ENCODE measurements around the gene SMYD2. TPM values are rescaled to one million over a fixed set of nuclear protein-coding genes. Genes with fewer than 3 reads are reported as not detected.

The SMYD2 gene
- total and polyA plus RNA-seq, 2 experiments from 2014 or later = 3.6 to 5.9 TPM

DNA sequence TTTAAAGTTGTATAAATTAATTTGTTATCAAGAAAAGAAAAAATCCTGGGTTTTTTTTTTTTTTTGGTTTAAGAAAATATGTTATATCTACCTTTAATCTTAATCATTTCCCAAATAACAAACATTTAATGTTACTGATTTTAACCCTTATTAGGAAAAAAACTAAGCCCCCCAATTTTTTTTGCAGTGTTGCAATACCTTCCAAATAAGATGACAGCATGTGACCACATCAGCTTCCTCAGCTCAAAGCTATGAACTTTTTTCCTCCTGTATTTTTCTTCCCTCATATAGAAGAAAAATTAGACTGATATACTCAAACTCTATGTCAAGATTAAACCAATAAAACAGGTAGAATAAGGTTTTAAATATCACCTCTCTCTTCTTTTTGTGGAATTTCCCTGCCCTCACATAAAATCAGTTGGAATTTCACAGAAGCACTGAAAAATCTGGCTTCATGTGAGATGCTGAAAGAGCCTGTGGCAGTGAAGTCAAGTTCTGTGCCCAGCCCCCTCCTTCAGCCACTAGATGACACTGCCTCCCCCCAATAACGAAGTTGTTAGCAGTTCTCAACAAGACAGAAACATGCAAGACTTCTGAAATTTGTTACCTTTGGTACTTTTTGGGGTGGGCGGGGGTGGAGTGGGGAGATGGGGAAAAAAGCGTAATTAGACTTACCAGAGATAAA lies 9.6 kb upstream of the SMYD2 start:
- Histone ChIP-seq H3K4me2 (no peak overlapping the region), H3K4me3 (no peak overlapping the region), H4K20me1 (replicated peaks; ENCODE audit: insufficient read depth) (no peaks in the 10 kb centered on the region), H3K36me3 (ENCODE audit: insufficient read depth) (no peaks in the 10 kb centered on the region), H2AFZ (no peak overlapping the region), H3F3A (replicated peaks; ENCODE audit: low read depth) (no peaks in the 10 kb centered on the region), H3K27me3 (ENCODE audit: insufficient read depth) (no peaks in the 10 kb centered on the region), H3K27ac (ENCODE audit: low read depth) (no peak overlapping the region), H3K4me1 (ENCODE audit: insufficient read depth) (peaks cover 7% of the 10 kb centered on the region; the same call in 1 of the 2 replicates), H3K9me2 (ENCODE audit: insufficient read depth) (no peaks in the 10 kb centered on the region), H3K79me2 (replicated peaks; ENCODE audit: insufficient read depth) (no peaks in the 10 kb centered on the region)
- peak; percentile 60 for DNase-seq (ENCODE audit: low spot score)
- Mint-ChIP-seq H3K36me3 (ENCODE audit: low read depth) (peaks cover 3% of the 10 kb centered on the region; the same call in 1 of the 3 replicates), H3K4me3 (no peak overlapping the region), H3K9me3 (no peaks in the 10 kb centered on the region), H3K27me3 (ENCODE audit: insufficient read depth, low read depth, poor library complexity) (peaks cover 5% of the 10 kb centered on the region), H3K27ac (0 out of 2 replicates have a peak overlapping the region, but pooled peaks have one; percentile 4), H3K4me1 (peaks cover 16% of the 10 kb centered on the region)
- ATAC-seq = peak; percentile 57
- TF ChIP-seq STAT1 (IDR thresholded peaks at IDR 0.05; ENCODE audit: unreplicated experiment) (no peak), ZNF331 (CRISPR knock-in tag; IDR thresholded peaks at IDR 0.05; ENCODE audit: low read depth) (no peak), EZH2phosphoT487 (IDR thresholded peaks at IDR 0.05; ENCODE audit: unreplicated experiment) (no peak), POLR2AphosphoS5 (IDR thresholded peaks at IDR 0.05; ENCODE audit: low read depth) (no peak), JUNB (IDR thresholded peaks at IDR 0.05; ENCODE audit: unreplicated experiment) (no peak)
- TF ChIP-seq, protein P1, sequence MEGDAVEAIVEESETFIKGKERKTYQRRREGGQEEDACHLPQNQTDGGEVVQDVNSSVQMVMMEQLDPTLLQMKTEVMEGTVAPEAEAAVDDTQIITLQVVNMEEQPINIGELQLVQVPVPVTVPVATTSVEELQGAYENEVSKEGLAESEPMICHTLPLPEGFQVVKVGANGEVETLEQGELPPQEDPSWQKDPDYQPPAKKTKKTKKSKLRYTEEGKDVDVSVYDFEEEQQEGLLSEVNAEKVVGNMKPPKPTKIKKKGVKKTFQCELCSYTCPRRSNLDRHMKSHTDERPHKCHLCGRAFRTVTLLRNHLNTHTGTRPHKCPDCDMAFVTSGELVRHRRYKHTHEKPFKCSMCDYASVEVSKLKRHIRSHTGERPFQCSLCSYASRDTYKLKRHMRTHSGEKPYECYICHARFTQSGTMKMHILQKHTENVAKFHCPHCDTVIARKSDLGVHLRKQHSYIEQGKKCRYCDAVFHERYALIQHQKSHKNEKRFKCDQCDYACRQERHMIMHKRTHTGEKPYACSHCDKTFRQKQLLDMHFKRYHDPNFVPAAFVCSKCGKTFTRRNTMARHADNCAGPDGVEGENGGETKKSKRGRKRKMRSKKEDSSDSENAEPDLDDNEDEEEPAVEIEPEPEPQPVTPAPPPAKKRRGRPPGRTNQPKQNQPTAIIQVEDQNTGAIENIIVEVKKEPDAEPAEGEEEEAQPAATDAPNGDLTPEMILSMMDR (conservative IDR thresholded peaks at IDR 0.05; ENCODE audit: low read depth in 2 of 2) = peak; percentile 34 to 68
- TF ChIP-seq, protein P2, sequence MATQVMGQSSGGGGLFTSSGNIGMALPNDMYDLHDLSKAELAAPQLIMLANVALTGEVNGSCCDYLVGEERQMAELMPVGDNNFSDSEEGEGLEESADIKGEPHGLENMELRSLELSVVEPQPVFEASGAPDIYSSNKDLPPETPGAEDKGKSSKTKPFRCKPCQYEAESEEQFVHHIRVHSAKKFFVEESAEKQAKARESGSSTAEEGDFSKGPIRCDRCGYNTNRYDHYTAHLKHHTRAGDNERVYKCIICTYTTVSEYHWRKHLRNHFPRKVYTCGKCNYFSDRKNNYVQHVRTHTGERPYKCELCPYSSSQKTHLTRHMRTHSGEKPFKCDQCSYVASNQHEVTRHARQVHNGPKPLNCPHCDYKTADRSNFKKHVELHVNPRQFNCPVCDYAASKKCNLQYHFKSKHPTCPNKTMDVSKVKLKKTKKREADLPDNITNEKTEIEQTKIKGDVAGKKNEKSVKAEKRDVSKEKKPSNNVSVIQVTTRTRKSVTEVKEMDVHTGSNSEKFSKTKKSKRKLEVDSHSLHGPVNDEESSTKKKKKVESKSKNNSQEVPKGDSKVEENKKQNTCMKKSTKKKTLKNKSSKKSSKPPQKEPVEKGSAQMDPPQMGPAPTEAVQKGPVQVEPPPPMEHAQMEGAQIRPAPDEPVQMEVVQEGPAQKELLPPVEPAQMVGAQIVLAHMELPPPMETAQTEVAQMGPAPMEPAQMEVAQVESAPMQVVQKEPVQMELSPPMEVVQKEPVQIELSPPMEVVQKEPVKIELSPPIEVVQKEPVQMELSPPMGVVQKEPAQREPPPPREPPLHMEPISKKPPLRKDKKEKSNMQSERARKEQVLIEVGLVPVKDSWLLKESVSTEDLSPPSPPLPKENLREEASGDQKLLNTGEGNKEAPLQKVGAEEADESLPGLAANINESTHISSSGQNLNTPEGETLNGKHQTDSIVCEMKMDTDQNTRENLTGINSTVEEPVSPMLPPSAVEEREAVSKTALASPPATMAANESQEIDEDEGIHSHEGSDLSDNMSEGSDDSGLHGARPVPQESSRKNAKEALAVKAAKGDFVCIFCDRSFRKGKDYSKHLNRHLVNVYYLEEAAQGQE (IDR thresholded peaks at IDR 0.05; ENCODE audit: unreplicated experiment) = no peak

DNA sequence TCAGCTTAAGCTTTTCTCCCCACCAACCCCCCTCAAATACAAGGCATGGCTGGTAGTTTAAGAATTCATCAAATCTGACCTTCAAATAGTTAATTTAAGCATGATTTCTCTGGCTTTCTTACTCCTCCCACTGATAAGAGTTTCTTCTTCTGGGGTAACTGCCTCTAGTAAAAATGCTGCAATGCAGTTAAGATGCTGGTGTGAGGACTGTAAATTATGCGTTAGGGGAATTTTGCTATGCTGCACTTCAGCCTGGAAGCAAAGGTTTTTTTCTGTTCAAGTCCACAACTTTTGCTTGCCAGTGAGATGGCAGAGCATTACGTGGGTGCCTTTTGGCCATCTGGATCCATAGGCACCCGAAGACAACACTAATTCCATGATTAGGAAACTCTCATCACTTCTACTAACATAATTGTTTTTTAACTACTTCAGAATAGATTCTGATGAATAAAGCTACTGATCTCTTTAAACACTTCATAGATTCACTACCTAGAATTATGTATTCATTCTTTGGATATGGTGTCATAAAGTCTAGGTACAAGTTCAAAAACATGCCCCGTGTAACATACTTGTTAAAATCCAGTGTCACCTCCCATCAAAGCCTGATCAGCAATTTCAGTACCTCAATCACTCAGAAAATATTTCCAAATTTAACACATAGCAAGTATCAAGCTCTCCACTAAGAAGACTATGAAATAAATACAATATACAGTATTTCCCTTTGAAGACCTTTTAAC lies 8.8 kb upstream of the SMYD2 start:
- Histone ChIP-seq H2AFZ (no peak overlapping the region), H3K36me3 (ENCODE audit: insufficient read depth) (no peaks in the 10 kb centered on the region), H3K9me2 (ENCODE audit: insufficient read depth) (no peaks in the 10 kb centered on the region), H3F3A (replicated peaks; ENCODE audit: low read depth) (no peaks in the 10 kb centered on the region), H3K27me3 (ENCODE audit: insufficient read depth) (0 out of 2 replicates have a peak, but pooled peaks cover 5% of the 10 kb centered on the region), H3K4me1 (ENCODE audit: insufficient read depth) (peaks cover 7% of the 10 kb centered on the region; the same call in 1 of the 2 replicates), H3K79me2 (replicated peaks; ENCODE audit: insufficient read depth) (no peaks in the 10 kb centered on the region), H3K4me3 (no peak overlapping the region), H4K20me1 (replicated peaks; ENCODE audit: insufficient read depth) (no peaks in the 10 kb centered on the region), H3K4me2 (no peak overlapping the region), H3K27ac (ENCODE audit: low read depth) (no peak overlapping the region)
- H3K36me3 Mint-ChIP-seq (ENCODE audit: low read depth) = peaks cover 3% of the 10 kb centered on the region; the same call in 1 of the 3 replicates
- H3K4me3 Mint-ChIP-seq = no peak overlapping the region
- H3K27ac Mint-ChIP-seq = no peak overlapping the region
- peaks cover 5% of the 10 kb centered on the region; the same call in 1 of the 3 replicates for H3K9me3 Mint-ChIP-seq
- ATAC-seq (no peak), DNase-seq (ENCODE audit: low spot score) (no peak)
- peaks cover 2% of the 10 kb centered on the region for H3K27me3 Mint-ChIP-seq (ENCODE audit: insufficient read depth, low read depth, poor library complexity)
- peaks cover 18% of the 10 kb centered on the region for H3K4me1 Mint-ChIP-seq
- TF ChIP-seq STAT1 (IDR thresholded peaks at IDR 0.05; ENCODE audit: unreplicated experiment) (no peak), POLR2AphosphoS5 (IDR thresholded peaks at IDR 0.05; ENCODE audit: low read depth) (no peak), EZH2 (IDR thresholded peaks at IDR 0.05; ENCODE audit: low read depth, unreplicated experiment) (no peak), NANOG (IDR thresholded peaks at IDR 0.05; ENCODE audit: borderline replicate concordance) (no peak), ZNF331 (CRISPR knock-in tag; IDR thresholded peaks at IDR 0.05; ENCODE audit: low read depth) (no peak), EZH2phosphoT487 (IDR thresholded peaks at IDR 0.05; ENCODE audit: unreplicated experiment) (no peak), CREB1 (CRISPR knock-in tag; IDR thresholded peaks at IDR 0.05; ENCODE audit: low read depth) (no peak)
- TF ChIP-seq, protein P2 (IDR thresholded peaks at IDR 0.05; ENCODE audit: unreplicated experiment) = no peak
- TF ChIP-seq, protein P3, sequence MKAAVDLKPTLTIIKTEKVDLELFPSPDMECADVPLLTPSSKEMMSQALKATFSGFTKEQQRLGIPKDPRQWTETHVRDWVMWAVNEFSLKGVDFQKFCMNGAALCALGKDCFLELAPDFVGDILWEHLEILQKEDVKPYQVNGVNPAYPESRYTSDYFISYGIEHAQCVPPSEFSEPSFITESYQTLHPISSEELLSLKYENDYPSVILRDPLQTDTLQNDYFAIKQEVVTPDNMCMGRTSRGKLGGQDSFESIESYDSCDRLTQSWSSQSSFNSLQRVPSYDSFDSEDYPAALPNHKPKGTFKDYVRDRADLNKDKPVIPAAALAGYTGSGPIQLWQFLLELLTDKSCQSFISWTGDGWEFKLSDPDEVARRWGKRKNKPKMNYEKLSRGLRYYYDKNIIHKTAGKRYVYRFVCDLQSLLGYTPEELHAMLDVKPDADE (IDR thresholded peaks at IDR 0.05) = no peak

All from GM23338 (cell line).